HG02763 (cell line): ENCODE measurements around the gene CLN3.
"Not testable (repeated sequence)": the region's sequence is repeated elsewhere in the genome, so short reads cannot be mapped to it uniquely, and the experiment has no call there.

Experiments
- ATAC-seq: cut with Tn5 transposase; IDR thresholded peaks from one replicate; pipeline ENCODE4 v1.9.1; 2021; ENCODE audit warnings: mild to moderate bottlenecking, moderate library complexity; ENCODE audit not compliant: unreplicated experiment

CLN3 gene

GRCh38 chr16:28491970-28492474 lies at the start of gene CLN3:
Gene CLN3 (minus strand): TSS chr16:28492074. CDS start chr16:28491759, 315 bp downstream.
- ATAC-seq, result peak; percentile 74

DNA sequence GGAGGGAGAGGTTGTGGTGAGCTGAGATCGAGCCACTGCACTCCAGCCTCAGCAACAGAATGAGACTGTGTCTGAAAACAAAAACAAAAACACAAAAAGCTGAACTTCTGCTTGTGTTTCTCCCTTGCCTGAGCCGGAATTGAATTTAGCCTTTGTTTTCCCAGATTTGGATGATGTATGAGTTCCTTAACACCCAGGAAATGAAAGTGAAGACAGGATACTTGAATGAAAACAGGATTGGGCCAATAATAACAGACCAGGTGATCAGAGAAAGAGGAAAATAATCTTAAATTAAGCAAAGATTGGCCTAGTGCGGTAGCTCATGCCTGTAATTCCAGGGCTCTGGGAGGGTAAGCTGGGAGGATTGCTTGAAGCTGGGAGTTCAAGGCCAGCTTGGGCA lies 48.5 kb upstream of the CLN3 start:
- no peak for ATAC-seq

DNA sequence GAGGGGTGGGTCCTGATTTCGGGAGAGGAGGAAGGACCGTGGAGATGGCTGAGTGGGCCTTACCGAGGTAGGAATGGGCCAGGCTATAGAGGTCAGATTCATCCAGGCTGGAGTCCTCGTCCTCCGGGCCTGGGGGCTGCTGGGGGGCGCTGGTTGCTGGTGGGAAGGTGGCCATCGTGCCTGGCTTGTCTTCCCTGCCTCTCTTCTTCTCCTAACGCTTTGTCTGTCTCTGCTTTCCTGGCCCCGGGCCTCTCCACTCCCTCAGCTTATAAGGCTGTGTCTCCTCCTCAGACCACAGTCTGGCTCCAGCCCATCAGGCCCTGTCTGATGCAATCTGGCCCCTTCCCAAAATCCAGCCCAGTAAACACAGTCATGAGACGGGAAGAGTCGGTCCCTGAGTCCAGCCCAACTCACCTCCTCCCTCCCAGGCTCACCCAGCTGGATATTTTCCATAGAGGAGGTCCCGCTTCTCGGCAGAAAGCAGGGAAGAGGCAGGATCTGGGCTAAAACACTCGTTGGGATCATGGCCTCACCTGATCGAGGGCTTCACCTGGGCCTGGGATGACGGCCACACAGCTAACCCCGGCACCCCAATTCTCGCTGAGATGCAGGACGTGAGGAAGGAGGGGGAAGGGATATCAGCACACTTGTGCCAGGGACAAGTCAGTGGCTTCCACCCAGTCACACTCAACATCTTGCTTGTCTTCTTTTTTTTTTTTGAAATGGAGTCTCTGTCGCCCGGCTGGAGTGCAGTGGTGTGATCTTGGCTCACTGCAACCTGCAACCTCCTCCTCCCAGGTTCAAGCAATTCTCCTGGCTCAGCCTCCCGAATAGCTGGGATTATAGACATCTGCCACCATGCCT lies 47.1 kb upstream of the CLN3 start, which contains the start of gene NUPR1:
Gene NUPR1 (minus strand): TSS at position 242 of the 864 bp plus-strand sequence. CDS start 67 bp downstream, at position 175.
- ATAC-seq, result no peak

DNA sequence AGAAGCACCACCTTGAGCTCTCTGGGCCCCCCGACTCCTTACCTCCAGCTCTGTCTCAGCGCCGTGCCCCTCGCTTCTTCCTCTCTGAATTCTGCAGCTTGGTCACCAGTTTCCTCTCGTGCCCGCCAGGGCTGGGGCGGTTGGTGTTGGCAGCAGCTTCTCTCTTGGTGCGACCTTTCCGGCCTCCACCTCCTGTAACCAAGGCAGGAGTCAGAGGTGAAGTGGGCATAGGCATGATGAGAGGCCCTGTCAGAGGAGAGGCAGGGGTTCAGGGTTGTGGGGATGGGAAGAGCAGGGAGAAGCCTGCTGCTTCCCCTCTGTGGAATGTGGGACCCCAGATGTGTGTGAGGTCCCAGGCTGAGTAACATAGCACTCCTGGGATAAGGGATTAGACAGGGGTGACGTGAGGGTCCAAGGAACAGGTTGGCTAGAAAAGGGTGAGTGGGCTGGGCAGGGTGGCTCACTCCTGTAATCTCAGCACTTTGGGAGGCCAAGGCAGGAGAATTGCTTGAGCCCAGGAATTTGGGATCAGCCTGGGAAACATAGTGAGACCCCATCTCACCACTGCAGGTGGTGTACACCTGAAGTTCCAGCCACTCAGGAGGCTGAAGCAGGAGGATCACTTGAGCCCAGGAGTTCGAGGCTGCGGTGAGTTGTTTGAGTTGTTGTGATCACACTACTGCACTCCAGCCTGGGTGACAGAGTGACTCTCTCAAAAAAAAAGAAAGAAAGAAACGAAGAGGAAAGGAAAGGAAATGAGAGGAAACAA lies 46.3 kb upstream of the CLN3 start:
- ATAC-seq, result no peak

DNA sequence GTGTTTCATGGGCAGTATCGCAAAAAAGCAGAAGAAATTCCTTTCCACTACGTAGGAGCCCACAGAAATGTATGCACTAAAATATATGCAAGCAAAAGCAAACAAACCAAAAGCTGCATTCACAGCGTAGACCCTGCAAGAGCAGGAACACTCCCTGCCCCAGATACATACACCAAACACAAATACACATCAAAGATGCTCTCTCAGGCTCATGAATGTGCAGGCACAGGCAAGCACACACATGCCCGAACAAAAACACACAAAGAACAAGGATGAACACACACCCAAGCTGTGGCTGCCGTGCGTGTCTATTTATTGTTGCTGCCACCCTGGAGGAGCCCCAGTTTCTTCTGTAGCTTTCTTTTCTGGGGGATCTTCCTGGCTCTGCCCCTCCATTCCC lies 45.2 kb upstream of the CLN3 start:
- no peak for ATAC-seq

DNA sequence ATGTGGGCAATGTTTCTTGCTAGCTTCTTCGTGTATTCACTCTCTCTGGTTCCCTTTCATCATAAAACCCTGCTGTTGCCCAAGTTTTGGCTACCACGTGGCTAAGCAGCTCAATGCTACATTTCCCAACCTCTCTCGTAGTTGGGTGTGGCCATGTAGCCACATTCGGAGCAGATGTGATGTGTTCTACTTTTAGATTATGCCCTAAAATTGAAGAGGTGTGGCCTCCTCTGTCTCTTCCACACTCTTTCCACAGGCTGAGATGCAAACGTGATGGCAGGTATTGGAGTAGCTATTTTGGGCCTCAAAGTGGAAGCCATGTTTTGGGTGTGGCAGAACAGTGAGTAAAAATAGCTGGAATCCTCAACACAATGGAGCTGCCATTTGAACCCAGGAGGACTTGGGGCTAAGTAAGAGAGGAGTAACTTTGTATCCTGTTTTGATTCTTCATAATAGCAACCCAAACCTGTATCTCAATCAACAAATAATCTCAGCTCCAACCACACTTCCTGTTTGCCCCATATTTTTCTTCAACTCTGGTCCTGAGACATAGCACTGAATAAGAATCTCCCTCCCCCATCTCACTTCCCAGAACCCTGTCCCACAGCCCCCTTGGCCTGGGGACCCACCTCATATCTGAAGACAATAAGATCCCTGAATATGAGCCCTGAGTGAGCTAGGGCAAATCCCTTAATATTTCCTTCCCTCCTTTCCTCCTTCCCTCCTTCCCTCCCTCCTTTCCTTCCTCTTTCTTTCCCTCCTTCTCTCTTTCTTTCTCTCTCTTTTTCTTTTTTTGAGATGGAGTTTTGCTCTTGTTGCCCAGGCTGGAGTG lies 42.9 kb upstream of the CLN3 start:
- no peak for ATAC-seq

- no peak for ATAC-seq
Observed at GRCh38 chr16:28532940-28533647, 41.2 kb upstream of the CLN3 start.

- no peak for ATAC-seq
Observed at GRCh38 chr16:28531777-28532744, 40.2 kb upstream of the CLN3 start.

- ATAC-seq, result no peak
Observed at GRCh38 chr16:28529124-28529523, 37.2 kb upstream of the CLN3 start.

DNA sequence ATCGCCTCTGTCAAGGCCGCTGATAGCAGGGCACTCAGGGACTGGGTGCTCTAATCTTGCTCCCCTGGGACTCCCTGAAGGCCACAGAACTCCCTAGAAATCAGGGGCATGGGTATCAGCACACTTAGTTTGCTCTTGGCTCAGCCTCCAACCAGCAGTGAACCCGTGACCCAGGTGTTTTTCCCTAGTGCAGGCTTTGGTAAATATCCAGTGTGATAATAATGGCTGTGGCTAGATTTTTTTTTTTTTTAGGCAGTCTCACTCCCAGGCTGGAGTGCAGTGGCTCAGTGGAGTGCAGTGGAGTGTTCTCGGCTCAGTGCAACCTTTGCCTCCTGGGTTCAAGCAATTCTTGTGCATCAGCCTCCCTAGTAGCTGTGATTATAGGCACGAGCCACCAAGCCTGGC lies 36.6 kb upstream of the CLN3 start:
- ATAC-seq, result no peak

DNA sequence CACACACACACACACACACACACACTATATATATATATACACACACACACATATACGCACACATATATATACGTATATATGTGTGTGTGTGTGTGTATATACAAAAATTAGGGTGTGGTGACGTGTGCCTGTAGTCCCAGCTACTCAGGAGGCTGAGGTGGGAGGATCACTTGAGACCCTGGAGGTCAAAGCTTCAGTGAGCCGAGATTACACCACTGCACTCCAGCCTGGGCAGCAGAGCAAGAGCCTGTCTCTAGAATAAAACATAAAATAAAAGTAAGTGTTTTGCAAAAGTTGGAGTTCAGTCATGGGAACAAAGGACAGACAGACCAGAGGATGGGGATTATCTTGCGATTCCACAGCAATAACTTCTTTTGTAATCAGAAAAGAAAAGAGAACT lies 36.1 kb upstream of the CLN3 start:
- no peak for ATAC-seq

DNA sequence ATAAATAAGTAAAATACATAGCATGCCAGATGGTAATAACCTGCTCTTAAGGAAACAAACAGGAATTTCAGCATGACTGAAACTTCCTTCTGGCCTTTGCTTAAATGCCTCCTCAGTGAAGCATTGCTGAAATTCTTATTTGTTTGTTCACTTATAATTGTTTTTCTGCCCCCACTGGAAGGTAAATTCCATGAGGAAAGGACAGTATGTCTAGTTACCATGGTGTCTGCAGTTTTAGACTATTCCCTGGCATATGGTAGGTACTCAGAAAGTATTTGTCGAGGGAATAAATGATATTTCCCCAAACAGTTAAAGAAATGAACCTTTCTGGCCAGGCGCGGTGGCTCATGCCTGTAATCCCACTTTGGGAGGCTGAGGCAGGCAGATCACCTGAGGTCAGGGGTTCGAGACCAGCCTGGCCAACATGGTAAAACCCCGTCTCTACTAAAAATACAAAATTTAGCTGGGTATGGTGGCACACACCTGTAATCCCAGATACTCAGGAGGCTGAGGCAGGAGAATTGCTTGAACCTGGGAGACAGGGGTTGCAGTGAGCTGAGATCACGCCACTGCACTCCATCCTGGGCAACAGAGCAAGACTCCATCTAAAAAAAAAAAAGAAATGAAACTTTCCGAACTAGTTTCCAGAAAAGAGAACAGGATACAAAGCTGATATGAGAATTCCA lies 35.4 kb upstream of the CLN3 start:
- not testable (repeated sequence) for ATAC-seq

DNA sequence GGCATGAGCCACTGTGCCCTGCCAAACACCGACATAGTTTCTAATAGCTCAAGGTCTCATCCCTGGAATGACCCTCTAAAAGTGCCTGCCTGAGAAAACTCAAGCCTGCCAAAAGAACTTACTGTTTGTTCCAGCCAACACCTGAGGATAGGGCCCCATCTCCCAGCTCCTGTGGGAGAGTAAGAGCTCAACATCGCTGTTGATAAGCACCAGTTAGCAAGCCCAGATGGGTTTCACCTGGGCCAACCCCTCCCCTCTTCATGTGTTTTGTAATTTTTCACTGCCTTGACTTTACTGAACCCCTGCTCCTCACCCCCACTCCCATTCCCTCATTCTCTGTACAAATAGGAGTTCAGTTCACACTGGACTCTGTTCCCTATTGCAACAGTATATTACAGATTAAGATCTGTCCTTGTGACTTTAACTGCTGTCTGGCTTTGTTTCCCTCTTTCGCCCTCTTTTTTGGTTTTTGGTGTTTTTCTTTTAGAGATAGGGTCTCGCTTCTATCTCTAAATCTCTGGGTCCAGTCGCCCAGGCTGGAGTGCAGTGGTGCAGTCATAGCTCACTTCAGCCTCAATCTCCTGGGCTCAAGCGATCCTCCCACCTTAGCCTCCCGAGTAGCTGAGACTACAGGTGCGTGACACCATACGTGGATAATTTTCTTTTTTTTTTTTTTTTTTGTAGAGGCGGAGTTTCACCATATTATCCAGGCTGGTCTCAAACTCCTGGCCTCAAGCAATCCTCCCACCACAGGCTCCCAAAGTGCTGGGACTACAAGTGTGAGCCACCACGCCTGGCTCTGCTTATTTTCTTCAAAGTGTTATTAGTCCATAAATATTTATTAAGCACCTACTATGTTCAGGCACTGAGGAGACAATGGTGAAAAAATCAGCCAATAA lies 34.6 kb upstream of the CLN3 start:
- no peak for ATAC-seq

DNA sequence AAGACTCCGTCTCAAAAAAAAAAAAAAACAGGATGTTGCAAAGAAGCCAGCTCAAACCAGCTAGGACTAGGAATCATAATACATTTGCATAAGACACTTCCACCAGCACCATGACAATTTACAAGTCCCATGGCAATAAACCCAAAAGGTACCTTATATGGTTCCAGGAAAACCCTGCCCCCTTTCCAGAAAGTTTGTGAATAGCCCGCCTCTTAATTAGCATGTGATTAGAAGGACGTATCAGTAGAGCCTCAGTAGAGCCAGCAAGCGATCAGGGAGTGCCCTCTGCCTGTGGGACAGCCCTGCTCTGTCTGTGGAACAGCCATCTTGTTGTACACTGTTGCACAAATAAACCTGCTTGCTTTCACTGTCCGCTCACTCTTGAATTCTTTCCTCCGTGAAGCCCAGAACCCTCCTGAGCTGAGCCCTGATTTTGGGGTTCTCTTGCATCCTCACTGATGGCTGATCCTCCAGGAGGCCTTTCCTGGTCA lies 32.9 kb upstream of the CLN3 start:
- no peak for ATAC-seq

DNA sequence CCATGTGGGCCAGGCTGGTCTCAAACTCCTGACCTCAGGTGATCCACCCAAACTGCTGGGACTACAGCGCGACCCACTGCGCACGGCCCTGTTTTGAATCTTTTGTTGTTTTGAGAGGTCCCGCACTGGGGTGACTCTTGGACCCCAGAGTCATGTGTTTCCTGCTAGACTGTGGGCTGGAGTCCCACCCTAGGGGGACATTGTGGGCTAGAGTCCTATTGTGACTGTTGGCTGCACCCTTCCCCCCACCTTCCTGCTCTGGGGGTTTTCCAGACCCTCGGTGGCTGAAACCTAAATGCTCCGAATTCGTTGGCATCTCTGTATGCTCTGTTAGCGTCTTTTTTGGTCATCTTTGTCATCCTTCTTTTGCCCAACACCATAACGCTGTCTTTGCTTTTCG lies 30.9 kb upstream of the CLN3 start:
- ATAC-seq, result no peak

DNA sequence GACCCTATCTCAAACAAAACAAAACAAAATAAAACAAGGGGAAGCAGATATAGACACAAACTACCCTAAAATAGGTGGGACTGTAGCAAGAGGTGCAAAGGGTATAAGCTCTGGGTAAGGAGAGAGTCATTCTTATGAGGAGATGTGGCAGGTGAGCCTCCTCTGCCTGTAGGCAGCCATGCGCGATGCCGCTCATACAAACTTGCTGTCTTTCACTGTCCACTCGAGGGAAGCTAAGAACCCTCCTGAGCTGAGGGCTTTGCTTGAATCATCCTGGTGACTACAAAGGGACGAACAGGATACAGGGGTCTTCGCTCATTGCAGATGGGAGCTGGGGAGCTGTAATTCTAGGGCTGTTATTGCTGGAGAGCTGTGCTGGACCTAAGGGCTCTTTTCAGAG lies 29.6 kb upstream of the CLN3 start:
- ATAC-seq, result no peak

- ATAC-seq, result no peak
Observed at GRCh38 chr16:28520672-28521071, 28.8 kb upstream of the CLN3 start.
